Frontal cortex (tissue), 4 donors: ENCODE data around the gene ERBB4. TPM values are rescaled to one million over a fixed set of nuclear protein-coding genes. Genes with fewer than 3 reads are reported as not detected.
"Not testable (repeated sequence)": the region's sequence is repeated elsewhere in the genome, so short reads cannot be mapped to it uniquely, and the experiment has no call there.

Experiments
- DNase-seq, 2 donors: peaks; one replicate each; pipeline ENCODE4 v3.0.0; 2012; ENCODE audit warnings: low spot score in 2 of 2
- FAIRE-seq: peaks from 2 replicates; lab custom pipeline; 2012; peaks lifted over from hg19 to GRCh38; lab: Jason Lieb, UNC
- total RNA-seq: library from RNA; depleted of rRNA; stranded (reverse); fragments of >200 nt; gene quantifications from one replicate; pipeline ENCODE4 v1.2.3, GENCODE V29; 2014
- donor health status: control.
- donor health status: control.
- donor health status: control.

Gene ERBB4
- total RNA-seq, 1 donor from 2014 or later, result 75.0 TPM

DNA sequence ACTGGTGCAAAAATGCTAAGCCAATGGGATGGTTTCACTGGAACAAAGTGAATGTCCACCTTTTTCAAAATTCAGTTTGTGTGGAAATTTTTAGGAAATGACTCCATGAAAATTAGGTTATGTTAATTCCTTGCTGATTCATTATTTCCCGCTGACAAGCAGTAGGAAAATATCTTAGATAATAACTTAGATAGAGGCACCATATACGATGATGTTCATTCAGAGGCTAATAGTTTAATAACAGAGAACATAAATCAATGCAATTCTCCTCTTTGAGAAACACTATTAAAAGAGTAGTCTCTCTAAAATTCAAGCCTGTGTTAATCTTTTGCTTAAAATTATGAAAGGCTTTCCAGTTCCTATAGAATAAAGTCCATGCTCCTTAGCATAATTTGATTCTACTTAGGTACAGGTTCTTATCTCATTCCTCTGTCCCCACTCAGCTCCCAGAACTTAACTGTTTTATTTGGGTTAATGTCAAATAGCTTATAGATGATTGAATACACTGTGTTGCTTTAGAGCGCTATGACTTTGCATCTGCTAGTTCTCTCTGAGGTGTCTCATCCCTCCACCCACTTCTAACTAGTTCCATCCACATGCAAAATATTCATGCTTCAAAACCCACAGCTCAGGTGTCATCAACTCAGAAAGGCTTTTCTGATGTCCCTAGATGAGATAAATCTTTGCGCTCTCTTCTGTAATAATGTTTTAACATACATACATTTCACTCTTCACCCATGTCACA, 503.6 kb downstream of the ERBB4 start:
- DNase-seq, result no peak
- FAIRE-seq, result no peak

DNA sequence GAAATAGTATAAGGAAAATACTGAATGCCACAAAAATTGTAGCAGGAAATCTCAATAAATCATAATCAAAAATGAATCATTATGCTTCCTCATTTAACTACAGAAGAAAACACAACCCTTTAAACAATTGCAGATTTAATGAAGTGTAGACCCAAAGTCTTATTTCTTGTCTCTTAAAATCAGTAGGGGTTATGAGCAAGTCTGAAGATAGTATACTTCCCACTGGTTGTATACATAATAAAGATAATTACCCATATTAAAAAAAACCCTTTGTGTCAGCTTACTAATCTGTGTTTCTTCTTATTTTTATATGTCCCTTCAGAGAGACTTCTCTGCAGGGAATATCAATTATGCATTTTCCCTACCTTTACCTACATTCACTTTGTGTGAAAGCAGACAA, 504.7 kb downstream of the ERBB4 start:
- DNase-seq (no peak), FAIRE-seq (no peak)

DNA sequence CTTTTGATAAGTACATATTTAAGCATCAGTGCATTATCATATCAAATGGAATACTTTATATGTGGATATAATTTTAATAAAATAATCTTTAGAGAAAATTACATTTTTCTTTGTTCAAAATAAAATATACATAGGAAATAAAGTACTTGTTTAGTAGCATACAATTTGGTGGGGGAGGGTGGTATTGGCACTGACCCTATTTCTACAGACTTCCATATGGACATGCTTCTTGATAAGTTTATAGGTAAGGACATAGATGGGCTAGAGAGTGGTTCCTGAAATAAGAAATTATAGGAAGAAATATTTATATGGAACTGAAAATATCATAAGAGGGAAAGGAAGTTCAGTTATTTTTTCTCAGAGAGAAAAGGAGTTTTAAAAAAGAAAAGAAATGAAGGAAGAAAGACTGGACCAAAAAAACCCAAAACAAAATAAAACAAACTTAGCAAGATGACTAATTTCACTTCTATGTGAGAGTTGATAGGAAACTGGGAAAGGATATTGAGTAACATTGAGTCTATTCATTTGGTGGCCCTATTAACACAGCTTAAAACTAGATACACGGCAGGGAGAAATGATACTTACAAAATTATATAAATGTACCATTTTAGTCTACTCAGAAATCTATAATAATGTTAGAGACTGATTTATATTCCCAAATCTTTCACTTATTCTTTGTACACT, 505.9 kb downstream of the ERBB4 start:
- DNase-seq (no peak), FAIRE-seq (no peak)

DNA sequence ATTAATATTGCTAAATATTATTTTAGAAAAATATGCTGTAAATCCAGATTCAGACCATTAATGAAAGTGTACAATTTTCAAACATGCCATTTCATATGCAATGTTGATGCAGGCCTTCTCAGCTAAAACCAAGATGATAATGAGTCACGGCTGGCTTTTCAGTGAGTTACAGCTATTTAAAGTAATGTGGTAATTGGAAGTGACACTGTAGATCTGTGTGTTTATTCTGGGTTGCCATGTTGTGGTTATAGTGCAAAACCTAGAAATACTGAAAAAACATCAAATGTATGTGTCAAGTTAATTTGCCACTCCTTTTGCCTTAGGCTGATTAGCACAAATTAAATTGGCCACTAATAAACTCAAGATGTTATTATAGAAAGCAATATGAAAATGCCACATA, 506.6 kb downstream of the ERBB4 start:
- no peak for DNase-seq
- no peak for FAIRE-seq

DNA sequence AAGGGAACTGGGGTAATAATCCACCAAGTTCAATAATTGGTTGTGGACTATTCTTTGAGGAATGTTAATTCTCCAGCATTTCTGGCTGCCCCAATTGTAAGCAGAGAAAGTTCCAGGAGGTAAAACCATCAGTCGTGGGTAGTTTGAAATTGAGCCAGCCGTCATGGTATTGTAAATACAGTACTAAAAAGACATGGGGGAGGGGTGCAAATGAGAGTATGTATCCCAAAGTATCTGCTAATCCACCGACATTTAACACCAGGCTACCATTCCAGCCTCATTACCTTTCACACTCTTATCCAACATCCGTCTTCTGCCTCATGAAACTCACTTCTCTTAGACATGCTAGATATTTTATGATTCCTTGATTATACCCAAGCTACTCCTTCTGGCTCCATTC, 507.9 kb downstream of the ERBB4 start:
- DNase-seq (no peak), FAIRE-seq (no peak)

DNA sequence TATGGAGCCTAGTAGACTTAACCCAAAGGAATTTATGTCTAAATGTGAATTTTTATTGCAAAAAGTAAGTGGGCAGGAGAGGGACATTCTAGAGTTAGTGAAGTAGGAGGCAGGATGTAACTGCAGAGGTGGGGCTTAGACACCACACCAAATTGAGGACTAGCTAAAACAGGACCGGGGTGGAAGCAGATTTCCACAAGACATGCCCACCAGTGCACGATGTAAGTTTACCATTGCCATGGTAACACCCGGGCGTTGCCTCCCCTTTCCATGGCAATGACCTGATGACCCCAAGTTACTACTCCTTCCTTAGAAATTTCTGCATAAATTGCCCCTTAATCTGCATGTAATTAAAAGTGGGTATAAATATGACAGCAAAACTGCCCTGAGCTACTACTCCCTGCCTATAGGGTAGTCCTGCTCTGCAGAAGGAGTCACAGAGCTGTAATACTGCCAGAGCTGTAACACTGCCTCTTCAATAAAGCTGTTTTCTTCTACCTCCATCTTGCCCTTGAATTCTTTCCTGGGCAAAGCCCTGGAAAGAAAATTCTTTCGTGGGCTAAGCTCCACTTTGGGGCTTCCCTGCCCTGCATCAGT, 509.7 kb downstream of the ERBB4 start:
- DNase-seq (no peak), FAIRE-seq (no peak)

DNA sequence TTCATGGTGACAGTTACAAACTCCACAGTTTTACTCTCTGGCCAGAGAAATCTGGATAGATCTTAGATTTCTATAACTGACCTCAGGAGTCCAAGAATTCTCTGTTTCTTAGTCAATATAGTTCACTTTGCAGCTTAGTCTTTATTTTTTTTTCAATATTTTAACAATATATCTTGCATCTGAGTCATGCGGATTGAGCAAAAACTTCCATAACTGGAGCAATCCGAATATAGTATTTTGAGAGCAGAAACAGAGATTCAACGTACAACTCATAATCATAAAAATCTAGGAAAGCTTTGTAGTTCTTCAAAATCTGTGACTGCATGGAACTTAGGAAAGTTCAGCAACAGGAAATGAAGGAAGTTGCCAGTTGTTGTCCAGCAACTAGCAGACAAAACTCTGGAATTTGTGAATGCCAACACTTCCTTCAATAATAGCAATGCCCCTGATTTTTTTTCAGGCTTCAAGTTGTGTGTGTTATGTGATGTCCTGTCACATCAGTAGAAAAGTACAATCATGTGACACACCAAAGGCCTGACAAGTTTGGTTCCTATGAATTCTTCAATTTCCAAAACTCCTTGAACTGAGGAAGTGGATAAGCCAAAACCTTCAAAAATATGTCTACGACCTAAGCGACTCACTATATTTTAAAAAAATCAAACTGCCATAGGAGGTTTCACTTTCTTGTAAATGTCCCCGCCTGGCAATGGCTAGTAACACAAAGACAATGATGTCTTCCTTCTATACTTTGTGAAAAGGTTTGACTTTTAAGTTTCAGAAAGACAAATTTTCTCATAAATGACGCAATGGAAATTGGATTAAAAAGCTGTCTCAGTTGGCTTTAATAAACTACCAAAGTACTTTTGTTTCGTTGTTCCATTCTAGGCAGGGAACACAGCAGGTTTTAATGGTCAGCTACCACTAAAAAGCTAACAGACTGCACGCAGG, 510.6 kb downstream of the ERBB4 start:
- DNase-seq (no peak), FAIRE-seq (no peak)

DNA sequence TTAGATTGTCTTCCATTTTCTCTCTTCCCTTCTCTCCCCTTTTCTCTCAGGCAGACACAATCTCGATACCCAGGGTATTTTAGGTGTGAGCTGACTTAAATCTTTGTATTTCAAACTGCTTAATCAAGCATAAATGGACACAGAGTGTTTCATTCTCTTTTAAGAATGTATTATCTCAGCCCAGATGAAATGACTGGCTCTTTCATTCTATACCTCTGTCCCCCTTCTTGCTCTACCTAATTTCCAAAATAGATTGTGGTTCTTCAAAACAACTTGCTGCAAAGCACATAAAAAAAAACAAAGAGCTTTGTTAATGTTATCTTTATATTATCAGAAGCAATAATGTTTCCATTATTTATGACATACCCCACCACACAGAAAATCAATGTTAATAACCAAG, 514.6 kb downstream of the ERBB4 start:
- no peak for FAIRE-seq

DNA sequence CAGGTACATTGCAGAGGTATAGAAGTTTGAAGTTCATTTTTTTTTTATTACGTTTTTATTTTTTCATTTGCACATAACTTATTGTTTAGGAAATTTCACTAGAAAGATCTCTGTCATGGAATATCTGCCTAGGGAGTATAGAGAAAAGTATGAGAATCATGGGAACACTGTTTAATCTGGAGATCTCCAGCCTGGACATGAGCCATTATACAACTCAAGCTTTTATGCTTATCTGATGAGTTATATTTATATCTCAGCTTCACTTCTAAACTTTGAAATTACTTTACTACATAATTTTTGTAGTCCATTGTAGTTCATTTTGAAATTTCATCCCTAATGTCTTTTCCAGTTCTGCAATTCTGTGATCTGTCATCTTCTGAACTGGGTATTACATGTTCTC, 515.6 kb downstream of the ERBB4 start:
- FAIRE-seq (no peak), DNase-seq (no peak)

More for the DNA sequence above, 514.6 kb downstream of the ERBB4 start:
- no peak for DNase-seq

DNA sequence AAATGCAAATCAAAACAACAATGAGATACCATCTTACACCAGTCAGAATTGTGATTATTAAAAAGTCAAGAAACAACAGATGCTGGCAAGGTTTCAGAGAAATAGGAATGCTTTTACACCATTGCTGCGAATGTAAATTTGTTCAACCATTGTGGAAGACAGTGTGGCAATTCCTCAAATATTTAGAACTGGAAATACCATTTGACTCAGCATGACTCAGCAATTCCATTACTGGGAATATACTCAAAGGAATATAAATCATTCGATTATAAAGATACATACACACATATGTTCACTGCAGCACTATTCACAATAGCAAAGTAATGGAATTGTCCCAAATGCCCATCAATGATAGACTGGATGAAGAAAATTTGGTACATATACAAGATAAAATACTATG, 516.7 kb downstream of the ERBB4 start:
- FAIRE-seq (no peak), DNase-seq (no peak)

DNA sequence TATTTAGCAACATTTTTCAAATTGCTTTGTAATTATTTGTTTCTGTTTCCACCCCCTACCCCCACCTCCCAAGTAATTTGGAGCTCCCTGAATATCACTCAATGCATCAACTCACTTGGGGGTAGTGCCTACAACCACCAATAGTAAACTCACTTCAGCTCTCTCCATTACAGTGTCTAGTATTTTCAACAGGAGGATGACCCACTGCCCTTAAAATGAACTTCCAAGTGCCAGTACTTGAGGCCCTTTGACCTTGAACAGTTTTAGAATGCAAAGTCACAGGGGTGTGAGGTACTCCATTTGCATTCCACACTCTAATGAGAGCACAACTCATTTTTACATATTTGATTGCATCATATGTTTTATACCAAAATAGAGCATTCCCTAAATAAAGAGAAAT, 523.0 kb downstream of the ERBB4 start:
- no peak for DNase-seq
- FAIRE-seq, result no peak

DNA sequence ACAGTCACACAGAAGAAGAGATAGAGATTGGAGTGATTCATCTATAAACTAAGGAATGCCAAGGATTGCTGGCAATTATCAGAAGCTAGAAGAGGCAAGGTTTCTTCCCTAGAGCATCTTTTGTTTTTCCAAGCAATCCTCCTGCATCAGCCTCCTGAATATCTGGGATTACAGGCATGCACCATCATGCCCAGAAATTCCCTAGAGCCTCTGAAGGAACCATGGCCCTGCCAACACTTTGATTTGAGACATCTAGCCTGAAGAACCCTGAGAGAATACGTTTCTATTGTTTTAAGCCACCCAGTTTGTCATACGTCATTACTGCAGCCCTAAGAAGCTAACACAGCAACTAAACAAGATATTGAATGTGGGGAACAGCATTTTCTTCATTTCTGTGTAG, 525.0 kb downstream of the ERBB4 start:
- DNase-seq (no peak), FAIRE-seq (no peak)

DNA sequence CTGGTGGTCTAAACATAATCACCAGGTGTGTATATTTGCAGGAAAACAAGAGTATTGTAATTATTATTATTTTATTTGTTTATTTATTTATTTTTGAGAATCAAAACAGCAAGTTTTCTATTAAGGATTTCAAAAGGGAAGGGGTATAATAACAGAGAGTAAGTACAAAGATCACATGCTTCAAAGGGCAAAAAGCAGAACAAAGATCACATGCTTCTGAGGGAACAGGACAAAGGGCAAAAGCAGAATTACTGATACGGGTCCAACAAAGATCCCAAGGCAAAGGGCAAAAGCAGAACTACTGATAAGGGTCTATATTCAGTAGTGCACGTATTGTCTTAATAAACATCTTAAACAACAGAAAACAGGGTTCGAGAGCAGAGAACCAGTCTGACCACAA, 528.3 kb downstream of the ERBB4 start:
- not testable (repeated sequence) for DNase-seq, FAIRE-seq

DNA sequence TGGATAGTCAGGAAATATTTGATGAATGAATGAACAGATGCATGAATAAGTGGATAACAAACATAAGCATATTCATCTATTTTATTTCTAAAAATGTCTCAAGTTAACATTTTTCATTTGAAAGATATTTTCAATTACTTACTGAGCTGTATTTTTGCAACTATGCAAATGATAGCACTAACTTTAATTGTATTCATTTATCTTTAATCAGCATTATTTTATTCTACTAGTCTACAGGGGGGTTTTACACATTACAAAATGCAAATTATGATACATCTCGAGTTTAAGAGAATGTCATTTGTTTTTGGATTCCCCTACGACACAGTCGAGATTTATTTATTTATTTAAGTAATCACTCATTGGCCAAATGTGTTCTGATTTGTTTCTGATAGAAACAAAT, 530.6 kb downstream of the ERBB4 start:
- FAIRE-seq, result no peak
- no peak for DNase-seq

DNA sequence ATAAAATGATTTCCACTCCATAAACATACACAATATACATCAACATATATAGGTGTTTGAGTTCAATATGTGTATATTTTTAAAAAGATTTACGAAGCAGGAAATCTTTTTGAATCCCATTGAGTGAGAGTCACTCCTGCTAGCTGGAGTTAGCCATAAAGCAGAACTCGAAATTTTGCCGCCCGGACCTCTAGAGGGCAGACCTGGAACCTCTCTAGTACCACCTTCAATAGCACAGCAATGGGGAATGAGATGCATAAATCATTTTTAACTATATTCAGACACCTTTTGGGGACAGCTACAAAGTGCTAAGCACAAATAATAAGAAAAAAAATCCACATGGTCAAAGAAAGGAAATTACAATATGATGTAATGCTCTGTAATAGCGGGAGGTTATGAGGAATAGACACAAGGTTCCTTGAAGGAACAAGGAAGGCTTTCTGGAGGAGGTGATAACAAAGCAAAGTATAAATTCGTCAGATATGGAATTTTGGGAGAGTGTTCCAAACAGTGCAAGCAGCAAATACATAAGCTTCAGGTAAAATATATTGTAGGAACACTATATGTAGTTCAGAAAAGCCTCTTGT, 533.4 kb downstream of the ERBB4 start:
- no peak for DNase-seq
- FAIRE-seq, result no peak

DNA sequence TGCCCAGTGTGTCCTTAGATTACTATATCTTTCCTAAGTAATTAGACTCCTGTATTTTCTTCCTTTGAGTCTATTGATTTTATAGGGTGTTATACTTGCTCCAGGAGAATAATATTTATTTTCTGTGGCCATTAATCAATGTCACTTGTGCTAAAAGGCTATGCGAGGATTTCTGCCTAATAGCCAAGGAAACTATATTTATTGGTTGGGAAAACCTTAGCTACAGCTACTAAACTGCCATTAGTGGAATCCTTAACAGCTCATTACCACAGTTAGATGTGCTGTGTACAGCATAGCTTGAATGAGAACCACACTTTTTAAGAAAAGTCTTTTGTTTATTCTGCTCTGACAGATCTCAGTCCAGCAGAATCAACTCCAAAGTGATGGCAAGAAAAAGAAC, 537.3 kb downstream of the ERBB4 start:
- no peak for DNase-seq
- FAIRE-seq, result no peak

DNA sequence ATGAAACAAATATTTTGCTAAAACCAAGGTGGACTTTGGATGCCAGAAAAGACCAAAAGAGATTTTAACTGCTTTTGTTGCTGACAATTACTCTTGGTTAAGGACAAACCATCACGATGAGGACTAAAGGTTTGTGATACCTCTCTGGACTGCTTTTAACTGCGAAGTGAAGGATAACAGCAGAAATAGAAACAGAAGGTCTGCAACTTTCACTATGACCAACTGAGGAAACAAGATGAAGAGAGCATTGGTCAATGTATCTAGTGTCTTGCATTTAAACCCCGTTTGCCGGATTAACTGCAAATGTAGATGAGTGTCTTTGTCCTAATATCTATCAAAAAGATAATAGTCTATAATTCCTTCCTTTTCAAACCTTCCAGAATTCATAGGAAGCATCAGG, 541.7 kb downstream of the ERBB4 start:
- no peak for FAIRE-seq

DNA sequence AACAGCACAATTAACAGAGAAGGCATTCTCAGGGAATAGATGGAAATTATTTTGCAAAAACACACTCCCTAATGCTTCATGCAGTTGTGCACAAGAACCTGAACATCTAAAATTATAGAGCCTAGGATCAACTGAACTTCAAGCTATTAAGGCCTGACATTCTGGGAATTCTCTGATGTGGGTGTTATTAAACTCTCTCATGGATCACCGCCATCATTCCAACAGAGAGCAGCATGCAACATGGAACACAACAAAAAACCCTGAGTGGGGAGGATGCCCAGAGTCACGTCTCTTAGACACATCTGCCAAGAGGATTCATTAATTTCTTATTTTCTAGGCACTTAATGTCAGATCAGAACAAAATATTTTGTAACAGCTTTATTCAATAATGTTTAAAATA, 543.8 kb downstream of the ERBB4 start:
- FAIRE-seq (no peak), DNase-seq (no peak)

More for the DNA sequence above, 541.7 kb downstream of the ERBB4 start:
- no peak for DNase-seq

DNA sequence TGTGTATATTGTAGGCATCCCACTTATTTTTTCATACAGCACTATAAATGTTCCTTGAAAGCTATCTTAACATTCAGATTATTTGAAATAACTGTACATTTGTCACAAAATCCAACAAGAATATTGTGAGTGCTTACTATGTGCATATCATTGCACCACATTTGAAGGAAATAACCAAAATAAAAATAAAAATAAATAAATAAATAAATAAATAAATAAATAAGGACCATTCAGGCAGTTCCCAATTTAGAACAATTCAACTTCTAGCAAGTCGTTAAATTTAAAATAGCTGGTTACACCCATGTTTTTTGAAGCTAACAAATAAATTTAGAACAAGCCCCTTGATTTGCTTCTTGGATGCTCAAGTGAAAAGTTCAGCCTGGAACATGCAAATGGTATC, 548.3 kb downstream of the ERBB4 start:
- no peak for FAIRE-seq

DNA sequence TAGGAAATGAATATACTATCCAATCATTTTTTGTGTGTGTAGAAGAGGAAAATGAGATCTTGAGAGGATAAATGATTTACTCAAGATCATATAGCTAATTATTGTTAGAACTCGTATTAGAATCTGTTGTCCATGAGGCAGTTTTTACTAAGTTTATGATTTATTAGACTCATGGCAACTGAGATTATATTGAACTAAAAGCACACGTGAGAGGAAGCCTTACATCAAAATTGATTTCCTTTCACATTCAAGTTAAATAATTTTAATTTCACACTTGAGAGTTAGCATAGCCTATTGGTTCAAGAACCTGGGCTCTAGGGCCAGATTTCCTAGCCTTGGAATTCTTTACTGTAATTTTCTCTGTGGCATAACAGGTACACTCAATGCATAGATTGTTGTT, 552.3 kb downstream of the ERBB4 start:
- FAIRE-seq, result no peak
- DNase-seq, result no peak

More for the DNA sequence above, 548.3 kb downstream of the ERBB4 start:
- no peak for DNase-seq
